Suprapubic skin (tissue), 3 donors: Measurements from ENCODE around the gene OTUD7B.

Experiments used
- EP300 ChIP-seq: sonication (generic); formaldehyde crosslinking; IDR thresholded peaks from one replicate; pipeline ENCODE4 v1.6.1; 2017; ENCODE audit warnings: antibody characterized with exemption
- TF ChIP-seq, protein P1 (sequence below), 2 donors: fragments of 200-600 bp in 1 of 2; fragments of 450-650 bp in 1 of 2; sonication (generic) in 1 of 2; IDR thresholded peaks; one replicate each; pipeline ENCODE4 v1.5.1; 2016 to 2019; ENCODE audit warnings: antibody characterized with exemption in 2 of 2, mild to moderate bottlenecking in 1 of 2, moderate library complexity in 1 of 2

DNA sequence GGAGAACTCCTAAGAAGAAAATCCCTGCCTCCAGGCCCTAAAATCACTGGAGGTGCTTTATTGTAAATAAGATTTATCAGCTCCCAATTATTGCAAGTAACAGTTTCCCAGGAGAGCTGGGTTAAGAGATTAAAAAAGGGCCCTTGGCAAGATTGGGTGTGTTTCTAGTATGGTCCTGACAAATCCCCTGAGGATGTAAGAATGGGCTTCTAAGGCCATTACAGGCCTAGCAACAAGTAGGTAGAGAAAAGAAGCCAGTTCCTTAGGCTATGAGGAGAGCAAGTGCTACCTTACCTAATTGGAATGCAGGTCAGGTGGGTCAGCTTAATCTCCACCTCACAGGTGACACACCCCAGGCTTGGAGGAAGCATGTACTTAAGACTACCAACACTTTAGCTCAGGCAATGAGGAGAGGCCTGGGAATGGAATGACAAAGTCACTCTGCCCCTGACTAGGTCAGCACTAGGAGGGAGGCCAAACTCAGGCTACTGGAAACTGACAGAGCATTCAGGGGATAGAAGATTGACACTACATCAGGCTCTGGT, 6.8 kb upstream of the OTUD7B start:
- TF ChIP-seq, protein P1, sequence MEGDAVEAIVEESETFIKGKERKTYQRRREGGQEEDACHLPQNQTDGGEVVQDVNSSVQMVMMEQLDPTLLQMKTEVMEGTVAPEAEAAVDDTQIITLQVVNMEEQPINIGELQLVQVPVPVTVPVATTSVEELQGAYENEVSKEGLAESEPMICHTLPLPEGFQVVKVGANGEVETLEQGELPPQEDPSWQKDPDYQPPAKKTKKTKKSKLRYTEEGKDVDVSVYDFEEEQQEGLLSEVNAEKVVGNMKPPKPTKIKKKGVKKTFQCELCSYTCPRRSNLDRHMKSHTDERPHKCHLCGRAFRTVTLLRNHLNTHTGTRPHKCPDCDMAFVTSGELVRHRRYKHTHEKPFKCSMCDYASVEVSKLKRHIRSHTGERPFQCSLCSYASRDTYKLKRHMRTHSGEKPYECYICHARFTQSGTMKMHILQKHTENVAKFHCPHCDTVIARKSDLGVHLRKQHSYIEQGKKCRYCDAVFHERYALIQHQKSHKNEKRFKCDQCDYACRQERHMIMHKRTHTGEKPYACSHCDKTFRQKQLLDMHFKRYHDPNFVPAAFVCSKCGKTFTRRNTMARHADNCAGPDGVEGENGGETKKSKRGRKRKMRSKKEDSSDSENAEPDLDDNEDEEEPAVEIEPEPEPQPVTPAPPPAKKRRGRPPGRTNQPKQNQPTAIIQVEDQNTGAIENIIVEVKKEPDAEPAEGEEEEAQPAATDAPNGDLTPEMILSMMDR (IDR thresholded peaks at IDR 0.05) = no peak
- TF ChIP-seq EP300 = no peak
